GM13977 (cell line): ENCODE measurements around the gene ZFP2.
"Not testable (repeated sequence)": the region's sequence is repeated elsewhere in the genome, so short reads cannot be mapped to it uniquely, and the experiment has no call there.

Experiments
- DNase-seq: peaks from one replicate; pipeline ENCODE4 v3.0.0; 2012; ENCODE audit warnings: low spot score
- CTCF ChIP-seq: IDR thresholded peaks from 2 replicates; pipeline ENCODE4 v1.5.1; 2012; ENCODE audit warnings: mild to moderate bottlenecking, control low read depth; ENCODE audit not compliant: insufficient read depth; ENCODE audit errors: extremely low read depth, missing control alignments
- in situ Hi-C: fragments of 300-500 bp; cut with MboI; formaldehyde crosslinking; loops from one replicate; pipeline ENCODE4 v1.12.0; 2022; ENCODE audit warnings: low sequenced_read_pairs, low pct_unique_long_range_greater_than_20kb, mixed read lengths, inconsistent platforms; ENCODE audit not compliant: unreplicated experiment

The ZFP2 gene

GRCh38 chr5:178895615-178896571 lies at the start of gene ZFP2:
Gene ZFP2 (plus strand): TSS chr5:178895913. CDS start chr5:178931314, 35,401 bp downstream.
- DNase-seq, result peak; percentile 36
- TF ChIP-seq CTCF, result no peak
- in situ Hi-C loops, result no loop called here

GRCh38 chr5:178849316-178849715 lies 46.4 kb upstream of the ZFP2 start:
- DNase-seq, result no peak
- in situ Hi-C loops, result no loop called here
- TF ChIP-seq CTCF, result no peak

- TF ChIP-seq CTCF, result no peak
- in situ Hi-C loops, result no loop called here
Measured at GRCh38 chr5:178851951-178852350, 43.8 kb upstream of the ZFP2 start.

DNA sequence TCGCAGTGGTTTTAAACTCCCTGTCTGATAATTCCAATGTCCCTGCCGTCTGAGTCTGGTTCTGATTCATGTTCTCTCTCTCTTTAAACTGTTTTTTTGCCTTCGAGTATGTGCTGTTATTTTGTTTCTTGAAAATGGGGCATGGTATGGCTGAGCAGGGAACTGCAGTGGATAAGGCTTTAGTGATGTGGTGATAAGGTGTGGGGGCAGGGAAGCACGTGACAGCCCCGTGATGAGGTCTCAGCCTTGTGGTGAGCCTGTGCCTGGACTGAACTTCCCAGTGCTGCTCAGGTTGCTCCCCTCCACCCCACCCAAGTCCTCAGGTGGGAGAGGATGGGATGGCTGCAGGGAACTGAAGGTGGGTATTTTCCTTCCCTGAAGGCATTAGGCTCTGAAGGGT lies 41.4 kb upstream of the ZFP2 start:
- TF ChIP-seq CTCF, result no peak
- in situ Hi-C loops, result no loop called here
- DNase-seq, result no peak

More at GRCh38 chr5:178851951-178852350, 43.8 kb upstream of the ZFP2 start:
- no peak for DNase-seq

DNA sequence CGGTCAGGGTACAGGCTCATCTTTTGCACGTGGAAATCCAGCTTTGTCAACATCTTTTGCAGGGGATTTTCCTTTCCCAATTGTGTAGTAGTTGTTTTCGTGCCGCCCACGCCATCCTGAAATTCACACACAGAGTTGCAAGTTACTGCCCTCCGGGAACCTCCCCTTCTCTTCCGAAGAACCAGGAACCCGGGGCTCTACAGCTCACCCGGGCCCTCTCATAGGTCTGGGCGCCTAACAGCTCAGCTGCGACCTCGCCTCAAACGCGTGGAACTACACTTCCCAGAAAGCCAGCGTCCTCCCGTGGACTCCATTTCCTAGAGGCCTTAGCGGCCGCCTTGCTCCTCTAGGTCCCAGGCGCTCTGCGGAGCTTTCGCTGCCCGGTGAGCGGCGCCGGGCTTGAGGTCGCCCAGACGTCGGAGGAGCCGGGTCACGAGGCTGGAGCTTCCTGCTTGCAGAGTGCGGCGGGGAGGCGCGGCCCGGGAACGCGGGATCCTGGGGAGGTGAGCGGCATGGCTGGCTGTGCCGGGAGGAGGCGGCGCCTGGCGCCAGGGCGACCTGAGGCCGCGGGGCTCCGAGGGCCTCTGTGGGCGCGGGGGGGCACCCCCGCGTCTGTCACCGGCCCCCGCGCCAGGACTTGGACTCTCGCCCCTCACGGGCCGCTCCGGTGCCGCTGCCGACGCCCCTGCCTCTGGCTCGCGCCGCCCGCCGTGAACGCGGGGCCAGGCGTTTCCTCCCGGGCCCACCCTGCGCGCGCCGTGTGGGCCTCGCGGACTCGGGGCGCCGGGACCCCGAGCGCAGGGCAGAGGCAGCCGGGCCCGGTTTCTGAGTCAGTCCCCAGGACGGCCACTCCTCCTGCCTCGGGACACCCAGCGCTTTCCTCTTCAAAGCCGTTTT lies 35.8 kb upstream of the ZFP2 start, which contains the start of gene ZNF354B:
Gene ZNF354B, plus strand, starts transcription at position 329 of the 897 bp plus-strand sequence. CDS start 1,095 bp downstream, outside the sequence.
- peak; percentile 95 for DNase-seq
- in situ Hi-C loops, result no loop called here
- TF ChIP-seq CTCF, result no peak

DNA sequence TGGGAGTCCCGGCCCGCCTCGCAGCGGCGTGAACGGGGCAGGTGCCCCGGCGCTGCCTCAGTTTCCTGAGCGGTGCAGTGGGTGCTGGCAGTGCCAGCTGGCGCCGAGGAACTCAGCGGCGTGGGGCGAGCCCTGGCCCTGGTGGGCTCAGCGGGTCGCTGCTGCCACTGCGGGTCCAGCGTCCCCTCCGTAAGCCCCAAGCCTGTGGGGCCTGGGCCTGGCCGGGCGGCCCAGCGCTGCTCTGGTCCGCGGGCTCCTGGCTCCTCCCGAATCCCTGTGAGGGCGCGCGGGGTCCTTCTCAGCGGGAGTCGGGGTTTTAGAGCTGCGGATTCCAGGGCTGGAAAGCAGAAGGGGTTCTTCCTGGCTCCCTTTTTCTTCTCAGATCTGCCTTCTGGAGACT lies 35.1 kb upstream of the ZFP2 start:
- DNase-seq, in situ Hi-C loops: not testable (repeated sequence)

DNA sequence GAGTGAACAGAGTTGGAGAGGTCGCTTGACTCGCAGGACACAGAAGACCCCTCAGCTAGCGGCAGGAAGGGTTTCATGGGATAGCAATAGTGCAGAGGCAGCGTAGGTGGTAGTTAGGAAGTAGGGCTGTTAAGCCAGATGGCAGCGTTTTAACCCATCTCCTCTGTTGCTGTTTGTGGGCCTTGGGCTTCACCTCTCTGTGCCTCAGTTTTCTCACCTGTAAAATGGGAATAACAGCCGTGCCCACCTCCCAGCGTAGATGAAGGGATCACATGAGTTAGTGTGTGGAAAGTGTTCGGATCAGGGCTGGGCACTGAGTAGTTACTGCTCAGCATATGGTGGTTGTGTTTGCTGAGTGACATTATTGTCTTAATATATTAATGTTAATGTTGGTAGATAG lies 34.1 kb upstream of the ZFP2 start:
- TF ChIP-seq CTCF, result no peak
- in situ Hi-C loops, result no loop called here

More for the DNA sequence above, 34.1 kb upstream of the ZFP2 start:
- no peak for DNase-seq
